ENCODE data around the gene SGPP1. TPM values are rescaled to one million over a fixed set of nuclear protein-coding genes. Genes with fewer than 3 reads are reported as not detected.
"Not testable (repeated sequence)": the region's sequence is repeated elsewhere in the genome, so short reads cannot be mapped to it uniquely, and the experiment has no call there.

The SGPP1 gene
- total RNA-seq, 1 experiment from 2014 or later = 13.3 TPM

DNA sequence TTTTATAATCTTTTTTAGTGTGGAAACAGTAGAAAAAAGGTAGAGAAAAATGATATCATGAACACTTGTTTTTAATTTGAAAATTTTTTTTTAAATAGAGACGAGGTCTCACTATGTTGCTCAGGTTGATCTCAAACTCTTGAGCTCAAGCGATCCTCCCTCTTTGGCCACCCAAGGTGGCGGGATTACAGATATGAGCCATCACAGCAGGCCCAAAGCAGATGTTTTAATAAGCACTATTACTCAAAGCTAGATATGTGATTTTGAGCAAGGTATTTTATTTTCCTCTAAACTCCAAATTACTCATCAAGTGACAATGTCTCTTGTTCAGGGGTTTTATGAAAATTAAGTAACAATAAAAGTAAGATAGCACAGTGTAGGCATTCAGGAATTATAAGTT is 75.5 kb downstream of the SGPP1 start:
- in situ Hi-C loops (cut with HindIII; ENCODE audit: low pct_unique_long_range_greater_than_20kb, low sequenced_read_pairs) = no loop called here
- DNase-seq (ENCODE audit: low read depth) = no peak

GRCh38 chr14:63650256-63650952 is 77.5 kb downstream of the SGPP1 start:
- in situ Hi-C loops (cut with HindIII; ENCODE audit: low pct_unique_long_range_greater_than_20kb, low sequenced_read_pairs) = no loop called here
- no peak for DNase-seq (ENCODE audit: low read depth)

GRCh38 chr14:63647696-63648410 is 80.0 kb downstream of the SGPP1 start:
- in situ Hi-C loops (cut with HindIII; ENCODE audit: low pct_unique_long_range_greater_than_20kb, low sequenced_read_pairs) = no loop called here
- DNase-seq (ENCODE audit: low read depth) = no peak

GRCh38 chr14:63644741-63645140 is 83.1 kb downstream of the SGPP1 start:
- no peak for DNase-seq (ENCODE audit: low read depth)
- in situ Hi-C loops (cut with HindIII; ENCODE audit: low pct_unique_long_range_greater_than_20kb, low sequenced_read_pairs) = no loop called here

GRCh38 chr14:63642656-63643382 is 85.0 kb downstream of the SGPP1 start:
- DNase-seq (ENCODE audit: low read depth) = no peak
- in situ Hi-C loops (cut with HindIII; ENCODE audit: low pct_unique_long_range_greater_than_20kb, low sequenced_read_pairs) = no loop called here

- in situ Hi-C loops (cut with HindIII; ENCODE audit: low pct_unique_long_range_greater_than_20kb, low sequenced_read_pairs) = no loop called here
- DNase-seq (ENCODE audit: low read depth) = no peak
These were observed 85.6 kb downstream of the SGPP1 start for GRCh38 chr14:63642229-63642611.

DNA sequence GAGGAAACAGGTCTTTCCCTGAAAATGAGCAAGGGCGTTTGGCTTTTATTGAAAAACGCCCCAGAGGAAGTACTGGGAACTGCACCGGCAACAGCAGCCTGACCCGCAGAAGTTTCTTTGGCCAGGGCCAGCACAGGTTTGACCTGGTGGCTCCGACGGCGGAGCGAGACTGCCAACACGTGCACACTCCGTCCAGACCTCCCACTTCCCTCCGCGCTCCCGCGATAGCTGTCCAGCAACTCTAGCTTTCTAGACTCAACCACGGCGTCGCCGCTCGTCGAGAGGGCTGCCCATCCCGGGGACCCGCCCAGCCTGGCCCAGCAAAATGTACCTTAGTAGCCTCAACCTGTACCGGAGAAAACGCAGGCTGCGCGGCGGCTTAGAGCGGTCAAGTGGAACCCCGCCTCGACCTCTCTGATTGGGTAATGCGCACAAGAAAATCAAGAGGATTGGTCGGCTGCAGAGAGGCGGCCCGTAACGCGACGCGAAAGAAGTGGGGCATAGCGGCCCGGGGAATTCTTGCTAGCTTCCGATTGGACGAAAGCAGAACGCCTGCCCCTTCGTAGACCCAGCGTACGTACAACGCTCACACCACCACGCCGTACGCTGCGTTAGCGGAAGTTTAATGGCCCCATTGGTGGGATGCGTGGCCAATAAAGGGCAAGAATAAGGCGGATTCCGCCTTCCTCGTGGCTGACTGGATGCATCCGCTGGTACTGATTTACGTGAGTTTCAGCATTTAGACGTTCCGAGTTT is 86.2 kb downstream of the SGPP1 start, which contains the start of gene WDR89:
WDR89 (minus strand) TSS at position 399 of the 756 bp plus-strand sequence. CDS start 41,929 bp downstream, outside the sequence.
- DNase-seq (ENCODE audit: low read depth) = peak; percentile 99
- in situ Hi-C loops (cut with HindIII; ENCODE audit: low pct_unique_long_range_greater_than_20kb, low sequenced_read_pairs) = no loop called here

DNA sequence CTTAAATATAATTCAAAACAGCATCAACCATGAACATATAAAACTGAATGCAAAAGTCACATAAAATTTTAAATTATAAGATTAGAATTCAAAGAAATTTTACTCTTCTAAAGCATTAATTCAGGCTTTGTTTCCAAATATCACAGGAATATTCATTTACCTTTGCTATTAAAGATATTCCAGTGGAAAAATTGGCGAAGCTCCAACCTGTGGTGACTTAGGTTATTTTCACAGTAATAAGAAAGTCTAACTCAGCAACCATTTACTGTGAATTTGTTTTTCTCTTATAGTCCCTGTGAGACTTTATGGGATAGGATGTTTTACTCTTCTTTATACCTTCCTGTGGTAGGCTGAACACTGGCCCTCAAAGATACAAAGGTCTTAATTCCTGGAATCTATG is 89.4 kb downstream of the SGPP1 start:
- no peak for DNase-seq (ENCODE audit: low read depth)
- in situ Hi-C loops (cut with HindIII; ENCODE audit: low pct_unique_long_range_greater_than_20kb, low sequenced_read_pairs) = no loop called here

DNA sequence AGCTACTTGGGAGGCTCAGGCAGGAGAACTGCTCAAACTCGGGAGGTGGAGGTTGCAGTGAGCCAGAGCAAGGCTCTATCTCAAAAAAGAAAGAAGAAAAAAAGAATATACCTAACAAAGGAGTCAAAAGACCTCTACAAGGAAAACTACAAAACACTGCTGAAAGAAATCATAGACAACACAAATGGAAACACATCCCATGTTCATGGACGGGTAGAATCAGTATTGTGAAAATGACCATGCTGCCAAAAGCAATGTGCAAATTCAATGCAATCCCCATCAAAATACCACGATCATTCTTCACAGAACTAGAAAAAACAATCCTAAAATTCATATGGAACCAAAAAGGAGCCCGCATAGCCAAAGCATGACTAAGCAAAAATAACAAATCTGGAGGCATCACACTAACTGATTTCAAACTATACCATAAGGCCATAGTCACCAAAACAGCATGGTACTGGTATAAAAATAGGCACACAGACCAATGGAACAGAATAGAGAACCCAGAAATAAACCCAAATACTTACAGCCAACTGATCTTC is 91.7 kb downstream of the SGPP1 start:
- in situ Hi-C loops (cut with HindIII; ENCODE audit: low pct_unique_long_range_greater_than_20kb, low sequenced_read_pairs); DNase-seq (ENCODE audit: low read depth): not testable (repeated sequence)

Other genes with a start within 250 kb of the SGPP1 start
- 5.8 and 8.6 TPM in 2 replicates for gene PPP2R5E, start 184.7 kb downstream of the SGPP1 start, total RNA-seq (2014; rRNA removed; shearing (Covaris generic); ENCODE audit: low replicate concordance)
- 4.3 and 10.9 TPM in 2 replicates for gene WDR89, start 86.2 kb downstream of the SGPP1 start, total RNA-seq (2014; rRNA removed; shearing (Covaris generic); ENCODE audit: low replicate concordance)
- 10.6 and 13.7 TPM in 2 replicates for gene SYNE2, start 124.9 kb upstream of the SGPP1 start, total RNA-seq (2014; rRNA removed; shearing (Covaris generic); ENCODE audit: low replicate concordance)